Neuronal stem cell (in vitro differentiated cells): ENCODE results near the gene CCDC102B.

Source experiments
- DNase-seq: peaks from one replicate; pipeline ENCODE4 v3.0.0-alpha.2; 2013; ENCODE audit warnings: low spot score
- H2AFZ ChIP-seq: one replicate; pipeline ENCODE4 v1.6.1; 2013; ENCODE audit warnings: mild to moderate bottlenecking, low read length, inconsistent platforms
- H2AK5ac ChIP-seq: 2 replicates; pipeline ENCODE4 v1.6.1; 2013; ENCODE audit warnings: low read depth, mild to moderate bottlenecking, inconsistent platforms, low read length, moderate library complexity, mixed read lengths
- H2BK120ac ChIP-seq: 2 replicates; pipeline ENCODE4 v1.6.1; 2013; ENCODE audit warnings: low read depth, mild to moderate bottlenecking, inconsistent platforms, low read length, moderate library complexity, mixed read lengths
- H2BK12ac ChIP-seq: one replicate; pipeline ENCODE4 v1.6.1; 2013; ENCODE audit warnings: low read length, inconsistent platforms
- H2BK15ac ChIP-seq: 2 replicates; pipeline ENCODE4 v1.6.1; 2013; ENCODE audit warnings: mild to moderate bottlenecking, low read length, inconsistent platforms, mixed read lengths
- H2BK5ac ChIP-seq: one replicate; pipeline ENCODE4 v1.6.1; 2013; ENCODE audit warnings: inconsistent platforms, mild to moderate bottlenecking, low read length, moderate library complexity
- H3K14ac ChIP-seq: one replicate; pipeline ENCODE4 v1.6.1; 2013; ENCODE audit warnings: low read length, inconsistent platforms
- H3K18ac ChIP-seq: 2 replicates; pipeline ENCODE4 v1.6.1; 2013; ENCODE audit warnings: low read length, inconsistent platforms
- H3K23ac ChIP-seq: 2 replicates; pipeline ENCODE4 v1.6.1; 2013; ENCODE audit warnings: low read depth, mild to moderate bottlenecking, mixed read lengths, low read length, inconsistent platforms; ENCODE audit not compliant: poor library complexity
- H3K27ac ChIP-seq: replicated peaks from 3 replicates; pipeline ENCODE4 v1.5.1; 2013; ENCODE audit warnings: low read length, inconsistent platforms
- H3K27me3 ChIP-seq, 3 experiments: 2 replicates each; pipeline ENCODE4 v1.6.1; 2013; ENCODE audit warnings: low read length in 3 of 3, mild to moderate bottlenecking in 2 of 3, inconsistent platforms in 1 of 3, low read depth in 1 of 3, mixed read lengths in 1 of 3, moderate library complexity in 1 of 3; ENCODE audit not compliant: control insufficient read depth in 3 of 3, insufficient read depth in 3 of 3
- H3K36me3 ChIP-seq, 2 donors: replicated peaks in 1 of 2; 2 replicates each; pipeline ENCODE4 v1.6.1; 2013; ENCODE audit warnings: low read length in 2 of 2; ENCODE audit not compliant: control insufficient read depth in 2 of 2, insufficient read depth in 2 of 2
- H3K4ac ChIP-seq: 2 replicates; pipeline ENCODE4 v1.6.1; 2013; ENCODE audit warnings: inconsistent platforms, mild to moderate bottlenecking, low read length, moderate library complexity
- H3K4me1 ChIP-seq, 2 donors: 1 replicate in 1 of 2; 2 replicates in 1 of 2; pipeline ENCODE4 v1.6.1; 2013; ENCODE audit warnings: low read length in 2 of 2, low read depth in 1 of 2; ENCODE audit not compliant: control insufficient read depth in 2 of 2, insufficient read depth in 1 of 2
- H3K4me2 ChIP-seq: one replicate; pipeline ENCODE4 v1.6.1; 2013; ENCODE audit warnings: mild to moderate bottlenecking, low read length, inconsistent platforms; ENCODE audit not compliant: insufficient read depth, poor library complexity, severe bottlenecking
- H3K4me3 ChIP-seq, 2 donors: 2 replicates each; pipeline ENCODE4 v1.5.1; 2013; ENCODE audit warnings: low read length in 2 of 2, mild to moderate bottlenecking in 2 of 2, inconsistent platforms in 1 of 2, moderate library complexity in 1 of 2
- H3K79me1 ChIP-seq: one replicate; pipeline ENCODE4 v1.6.1; 2013; ENCODE audit warnings: low read depth, mild to moderate bottlenecking, inconsistent platforms, low read length, moderate library complexity
- H3K9ac ChIP-seq: one replicate; pipeline ENCODE4 v1.6.1; 2013; ENCODE audit warnings: mild to moderate bottlenecking, low read depth, low read length, inconsistent platforms; ENCODE audit not compliant: poor library complexity
- H3K9me3 ChIP-seq, 2 donors: replicated peaks in 1 of 2; 2 replicates each; pipeline versions ENCODE3 to v1.6.1; 2013; ENCODE audit warnings: low read length in 2 of 2, mild to moderate bottlenecking in 2 of 2, inconsistent platforms in 1 of 2, low read depth in 1 of 2, mixed read lengths in 1 of 2, moderate library complexity in 1 of 2; ENCODE audit not compliant: control insufficient read depth in 2 of 2, insufficient read depth in 1 of 2
- H4K8ac ChIP-seq: one replicate; pipeline ENCODE4 v1.6.1; 2013; ENCODE audit warnings: low read depth, mild to moderate bottlenecking, inconsistent platforms, low read length, moderate library complexity
- H4K91ac ChIP-seq: one replicate; pipeline ENCODE4 v1.6.1; 2013; ENCODE audit warnings: low read length, low read depth, mild to moderate bottlenecking, inconsistent platforms; ENCODE audit not compliant: poor library complexity
- WGBS, 2 donors: extraction: QIAGEN DNeasy Blood & Tissue Kit; methylation state at CpG; one replicate each; pipeline ENCODE4 v1.1.7; 2013; ENCODE audit warnings: missing lambda C conversion rate in 2 of 2, mixed read lengths in 1 of 2; ENCODE audit not compliant: insufficient read length in 2 of 2, insufficient replicate concordance in 1 of 2; ENCODE audit errors: extremely low coverage in 2 of 2; 5-methylcytosine and 5-hydroxymethylcytosine counted together

Gene CCDC102B

DNA sequence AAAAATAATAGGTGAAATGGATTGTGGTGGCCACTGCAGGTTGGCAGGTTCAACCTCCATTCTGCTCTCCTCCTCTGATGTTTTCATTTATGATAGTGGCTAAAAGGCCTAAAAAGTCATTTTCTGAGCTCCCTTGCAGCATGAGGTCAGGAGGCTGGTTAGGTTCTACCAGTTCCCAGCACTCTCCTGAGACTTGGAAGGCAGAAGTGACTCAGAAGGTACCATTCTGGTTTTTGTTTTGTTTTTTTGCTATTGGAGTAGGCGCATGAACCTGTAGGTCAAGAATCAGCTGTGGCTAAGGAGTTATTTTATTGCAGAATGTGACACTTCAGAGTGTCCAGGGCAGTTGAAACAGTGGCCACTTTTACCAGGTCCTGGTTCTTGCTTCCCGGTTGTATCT is 181.9 kb downstream of the CCDC102B start:
- Histone ChIP-seq H3K14ac (no peak overlapping the region), H3K4me2 (no peak overlapping the region), H3K4me1 (no peaks in the 10 kb centered on the region), H3K18ac (no peak overlapping the region), H3K9ac (no peak overlapping the region), H4K8ac (no peak overlapping the region), H3K23ac (no peak overlapping the region), H2BK15ac (no peak overlapping the region), H2BK5ac (no peak overlapping the region), H3K36me3 (no peaks in the 10 kb centered on the region), H4K91ac (no peak overlapping the region), H2AK5ac (no peak overlapping the region), H3K79me1 (no peaks in the 10 kb centered on the region), H2BK12ac (no peak overlapping the region), H3K9me3 (no peaks in the 10 kb centered on the region), H3K27me3 (no peaks in the 10 kb centered on the region), H3K4ac (no peak overlapping the region), H2AFZ (no peak overlapping the region), H3K4me3 (no peak overlapping the region), H3K27ac (no peak overlapping the region), H2BK120ac (no peak overlapping the region)
- no CpG with 5 or more reads among the region's 2 CpGs for WGBS, 2 donors
- no peak for DNase-seq

DNA sequence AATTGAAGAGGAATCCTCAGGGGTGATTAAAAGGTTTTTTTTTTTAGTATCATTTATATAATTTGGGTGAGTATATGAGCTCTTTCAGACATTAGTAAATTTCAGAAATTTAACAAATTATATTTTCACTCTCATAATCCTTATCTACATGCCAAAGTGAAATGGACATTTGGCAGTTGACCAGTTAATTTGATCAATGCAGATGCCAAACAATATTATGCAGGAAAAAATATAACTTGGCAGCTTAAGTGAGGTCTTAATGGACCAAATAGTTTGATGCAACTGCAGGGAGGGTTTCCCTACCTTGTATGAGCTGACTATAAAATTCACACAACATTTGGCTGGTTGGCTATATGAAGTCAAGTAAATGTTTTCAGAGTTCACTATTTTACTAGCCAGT is 185.2 kb downstream of the CCDC102B start:
- Histone ChIP-seq H3K4me3 (no peak overlapping the region), H3K27me3 (no peaks in the 10 kb centered on the region), H3K79me1 (no peaks in the 10 kb centered on the region), H3K27ac (no peak overlapping the region), H2BK120ac (no peak overlapping the region), H3K4me1 (no peaks in the 10 kb centered on the region), H3K18ac (no peak overlapping the region), H3K4me2 (no peak overlapping the region), H4K8ac (no peak overlapping the region), H3K4ac (no peak overlapping the region), H2BK12ac (no peak overlapping the region), H2AK5ac (no peak overlapping the region), H3K9ac (no peak overlapping the region), H3K9me3 (peaks cover 0 to 8% of the 10 kb centered on the region in 2 donors), H3K14ac (no peak overlapping the region), H2AFZ (no peak overlapping the region), H3K23ac (no peak overlapping the region), H4K91ac (no peak overlapping the region), H3K36me3 (no peaks in the 10 kb centered on the region), H2BK15ac (no peak overlapping the region), H2BK5ac (no peak overlapping the region)
- DNase-seq, result no peak

DNA sequence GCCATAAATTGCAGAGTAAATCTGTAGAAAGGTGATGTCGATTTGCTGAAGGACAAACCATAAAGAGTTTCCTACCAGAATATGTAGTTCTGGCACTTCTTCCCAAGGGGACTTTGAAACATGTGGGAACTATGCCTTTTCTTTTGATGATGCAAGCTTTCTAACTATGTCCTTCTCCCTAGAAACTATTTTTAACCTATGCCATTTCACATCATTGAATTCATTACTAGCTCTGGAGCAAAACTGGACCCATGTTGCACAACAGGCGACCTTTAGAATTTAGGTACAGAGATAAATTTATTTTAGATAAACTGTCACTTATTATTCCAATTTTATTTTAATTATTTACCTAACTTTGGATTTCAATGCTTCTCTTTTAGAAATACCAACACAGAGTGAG is 186.5 kb downstream of the CCDC102B start:
- H3K4me2 ChIP-seq, result no peak overlapping the region
- no peak overlapping the region for H3K18ac ChIP-seq
- H3K14ac ChIP-seq, result no peak overlapping the region
- no peaks in the 10 kb centered on the region for H3K79me1 ChIP-seq
- no peak for DNase-seq
- no peak overlapping the region for H3K4ac ChIP-seq
- H3K23ac ChIP-seq, result no peak overlapping the region
- no peaks in the 10 kb centered on the region for H3K27me3 ChIP-seq
- no peak overlapping the region for H2AFZ ChIP-seq
- H2BK15ac ChIP-seq, result no peak overlapping the region
- WGBS, 2 donors, result no CpG with 5 or more reads among the region's 2 CpGs
- H2BK12ac ChIP-seq, result no peak overlapping the region
- no peak overlapping the region for H4K8ac ChIP-seq
- H3K9ac ChIP-seq, result no peak overlapping the region
- no peak overlapping the region for H2BK5ac ChIP-seq
- H4K91ac ChIP-seq, result no peak overlapping the region
- H3K4me1 ChIP-seq, result no peaks in the 10 kb centered on the region
- no peaks in the 10 kb centered on the region for H3K36me3 ChIP-seq
- peaks cover 0 to 9% of the 10 kb centered on the region in 2 donors for H3K9me3 ChIP-seq
- no peak overlapping the region for H2BK120ac ChIP-seq
- no peak overlapping the region for H2AK5ac ChIP-seq
- no peak overlapping the region for H3K27ac ChIP-seq
- H3K4me3 ChIP-seq, result no peak overlapping the region

DNA sequence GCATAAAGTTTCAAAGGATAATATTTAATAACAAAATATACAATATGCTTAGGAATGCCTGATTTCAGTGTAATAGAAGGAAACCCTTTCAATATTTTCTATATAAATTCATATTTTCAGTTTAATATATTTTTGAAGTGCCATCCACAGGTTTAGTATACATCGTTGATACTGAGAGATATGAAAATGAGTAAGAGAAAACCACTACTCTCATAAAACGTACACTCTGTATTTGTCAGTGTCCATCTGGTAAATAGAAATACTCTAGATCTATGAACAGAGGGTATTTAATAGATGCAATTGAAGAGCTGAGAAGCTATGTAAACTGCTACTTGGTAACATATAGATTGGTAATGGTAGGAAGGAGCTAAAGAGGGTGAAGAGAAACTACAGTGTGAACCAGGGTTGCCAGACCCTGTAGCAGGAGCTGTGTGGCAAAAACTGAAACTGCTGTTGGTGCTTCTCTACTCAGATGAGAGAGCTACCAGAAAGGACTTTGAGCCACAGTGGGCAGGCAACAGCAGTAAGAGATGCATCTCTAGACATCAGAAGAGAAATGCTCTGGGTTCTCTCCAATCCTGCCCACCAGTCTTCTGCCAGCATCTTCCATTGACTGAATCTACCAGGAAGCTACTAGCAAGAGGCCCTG is 187.4 kb downstream of the CCDC102B start:
- H3K9ac ChIP-seq, result no peak overlapping the region
- no peaks in the 10 kb centered on the region for H3K79me1 ChIP-seq
- no peak overlapping the region for H3K27ac ChIP-seq
- no peak overlapping the region for H2AFZ ChIP-seq
- H2BK12ac ChIP-seq, result no peak overlapping the region
- peaks cover 0 to 9% of the 10 kb centered on the region in 2 donors for H3K9me3 ChIP-seq
- no peak overlapping the region for H2BK15ac ChIP-seq
- no peak overlapping the region for H4K8ac ChIP-seq
- H2AK5ac ChIP-seq, result no peak overlapping the region
- no peaks in the 10 kb centered on the region for H3K4me1 ChIP-seq
- no peak overlapping the region for H3K4me3 ChIP-seq
- H4K91ac ChIP-seq, result no peak overlapping the region
- H2BK120ac ChIP-seq, result no peak overlapping the region
- no peaks in the 10 kb centered on the region for H3K36me3 ChIP-seq
- no peak overlapping the region for H3K4ac ChIP-seq
- no peak overlapping the region for H3K18ac ChIP-seq
- no peak overlapping the region for H3K14ac ChIP-seq
- DNase-seq, result no peak
- H3K27me3 ChIP-seq, result no peaks in the 10 kb centered on the region
- H3K23ac ChIP-seq, result no peak overlapping the region
- no peak overlapping the region for H3K4me2 ChIP-seq
- no CpG with 5 or more reads among the region's 2 CpGs for WGBS, 2 donors
- H2BK5ac ChIP-seq, result no peak overlapping the region
